ENCODE measurements around the gene PKHD1. TPM values are rescaled to one million over a fixed set of nuclear protein-coding genes. Genes with fewer than 3 reads are reported as not detected.
"Not testable (repeated sequence)": the region's sequence is repeated elsewhere in the genome, so short reads cannot be mapped to it uniquely, and the experiment has no call there.

The PKHD1 gene
- total RNA-seq, 2 donors from 2014 or later = not detected

GRCh38 chr6:51926125-51926524, 161.3 kb downstream of the PKHD1 start:
- H3K36me3 ChIP-seq = no peaks in the 10 kb centered on the region
- no peaks in the 10 kb centered on the region for H3K27me3 ChIP-seq
- H3K9me3 ChIP-seq = no peaks in the 10 kb centered on the region
- TF ChIP-seq CTCF (IDR thresholded peaks at IDR 0.05) = no peak
- no peak overlapping the region for H3K4me3 ChIP-seq
- H3K4me1 ChIP-seq = no peaks in the 10 kb centered on the region
- no peak for DNase-seq (ENCODE audit: low spot score)
- H3K27ac ChIP-seq = no peak overlapping the region

- H3K9me3 ChIP-seq; H3K27me3 ChIP-seq; DNase-seq (ENCODE audit: low spot score); H3K4me1 ChIP-seq; H3K36me3 ChIP-seq; H3K4me3 ChIP-seq; H3K27ac ChIP-seq: not testable (repeated sequence)
Measured at GRCh38 chr6:51922479-51922878, 164.9 kb downstream of the PKHD1 start.

- H3K4me1 ChIP-seq; H3K27ac ChIP-seq; H3K27me3 ChIP-seq; H3K9me3 ChIP-seq; DNase-seq (ENCODE audit: low spot score); H3K36me3 ChIP-seq; H3K4me3 ChIP-seq: not testable (repeated sequence)
Measured at GRCh38 chr6:51918347-51918746, 169.1 kb downstream of the PKHD1 start.

GRCh38 chr6:51915098-51915497, 172.3 kb downstream of the PKHD1 start:
- TF ChIP-seq CTCF (IDR thresholded peaks at IDR 0.05) = no peak
- Histone ChIP-seq H3K9me3 (no peaks in the 10 kb centered on the region), H3K27ac (no peak overlapping the region), H3K4me1 (no peaks in the 10 kb centered on the region), H3K36me3 (no peaks in the 10 kb centered on the region), H3K4me3 (no peak overlapping the region), H3K27me3 (no peaks in the 10 kb centered on the region)
- DNase-seq (ENCODE audit: low spot score) = no peak

- Histone ChIP-seq H3K27me3 (no peaks in the 10 kb centered on the region), H3K9me3 (no peaks in the 10 kb centered on the region), H3K27ac (no peak overlapping the region), H3K4me1 (no peaks in the 10 kb centered on the region), H3K4me3 (no peak overlapping the region), H3K36me3 (no peaks in the 10 kb centered on the region)
- no peak for DNase-seq (ENCODE audit: low spot score)
- no peak for TF ChIP-seq CTCF (IDR thresholded peaks at IDR 0.05)
Measured at GRCh38 chr6:51913265-51913664, 174.1 kb downstream of the PKHD1 start.

- no peak for TF ChIP-seq CTCF (IDR thresholded peaks at IDR 0.05)
- Histone ChIP-seq H3K4me3 (no peak overlapping the region), H3K4me1 (no peaks in the 10 kb centered on the region), H3K27me3 (no peaks in the 10 kb centered on the region), H3K9me3 (no peaks in the 10 kb centered on the region), H3K36me3 (no peaks in the 10 kb centered on the region), H3K27ac (no peak overlapping the region)
- DNase-seq (ENCODE audit: low spot score) = no peak
Measured at GRCh38 chr6:51910851-51911250, 176.6 kb downstream of the PKHD1 start.

GRCh38 chr6:51908243-51908642, 179.2 kb downstream of the PKHD1 start:
- Histone ChIP-seq H3K27ac (no peak overlapping the region), H3K27me3 (no peaks in the 10 kb centered on the region), H3K36me3 (no peaks in the 10 kb centered on the region), H3K9me3 (no peaks in the 10 kb centered on the region), H3K4me1 (no peaks in the 10 kb centered on the region), H3K4me3 (no peak overlapping the region)
- no peak for TF ChIP-seq CTCF (IDR thresholded peaks at IDR 0.05)
- no peak for DNase-seq (ENCODE audit: low spot score)

All from right atrium auricular region (tissue), 2 donors.